ENCODE measurements around the gene ITPR3.

- no peak for TF ChIP-seq CTCF (IDR thresholded peaks at IDR 0.05)
- TF ChIP-seq POLR2AphosphoS5 (IDR thresholded peaks at IDR 0.05): no peak
- no peak for TF ChIP-seq POLR2A (IDR thresholded peaks at IDR 0.05)
These were observed 116.3 kb downstream of the ITPR3 start for GRCh38 chr6:33737267-33738026.

Data from suprapubic skin (tissue), 4 donors.